K562 treated with DMSO at 1 percent for 24 hours (cell line): Measurements from ENCODE around the gene PAMR1. TPM values are rescaled to one million over a fixed set of nuclear protein-coding genes. Genes with fewer than 3 reads are reported as not detected.

Experiments used
- total RNA-seq: library from RNA; unstranded; fragments of 300-600 nt; gene quantifications from 2 replicates; pipeline ENCODE4 v1.2.3, GENCODE V29; 2022; ENCODE audit warnings: low read depth; ENCODE audit not compliant: insufficient read depth

PAMR1 gene
- total RNA-seq: not detected in 2 replicates

GRCh38 chr11:35525501-35526175, at the start of gene PAMR1:
Gene PAMR1, minus strand, starts transcription at chr11:35525616. Its CDS starts 31 bp downstream, at chr11:35525585.

GRCh38 chr11:35419184-35419829, 106.1 kb downstream of the PAMR1 start, which contains the start of gene SLC1A2:
Gene SLC1A2, minus strand, starts transcription at chr11:35419558. Its CDS starts 592 bp downstream, at chr11:35418966.

Other genes starting within 250 kb of the PAMR1 start
- not detected in 2 replicates for gene SLC1A2, start 106.1 kb downstream of the PAMR1 start, total RNA-seq
- gene FJX1, start 92.8 kb upstream of the PAMR1 start, total RNA-seq: 0.14 and 0.25 TPM in 2 replicates
- 23.2 and 28.2 TPM in 2 replicates for gene TRIM44, start 137.2 kb upstream of the PAMR1 start, total RNA-seq